Esophagus squamous epithelium (tissue), 4 donors: ENCODE data around the gene FZR1.

Source experiments
- POLR2A ChIP-seq, 4 donors: fragments of 450-650 bp; IDR thresholded peaks; one replicate each; pipeline ENCODE4 v1.6.1; 2017; ENCODE audit warnings: antibody characterized with exemption in 4 of 4, mild to moderate bottlenecking in 4 of 4, moderate library complexity in 3 of 4
- TF ChIP-seq, protein P1 (sequence below), 6 experiments: fragments of 450-650 bp in 4 of 6; fragments of 200-600 bp in 2 of 6; sonication (generic) in 2 of 6; IDR thresholded peaks; one replicate each; pipeline ENCODE4 v1.5.1; 2016 to 2019; ENCODE audit warnings: antibody characterized with exemption in 6 of 6, mild to moderate bottlenecking in 4 of 6, moderate library complexity in 4 of 6

DNA sequence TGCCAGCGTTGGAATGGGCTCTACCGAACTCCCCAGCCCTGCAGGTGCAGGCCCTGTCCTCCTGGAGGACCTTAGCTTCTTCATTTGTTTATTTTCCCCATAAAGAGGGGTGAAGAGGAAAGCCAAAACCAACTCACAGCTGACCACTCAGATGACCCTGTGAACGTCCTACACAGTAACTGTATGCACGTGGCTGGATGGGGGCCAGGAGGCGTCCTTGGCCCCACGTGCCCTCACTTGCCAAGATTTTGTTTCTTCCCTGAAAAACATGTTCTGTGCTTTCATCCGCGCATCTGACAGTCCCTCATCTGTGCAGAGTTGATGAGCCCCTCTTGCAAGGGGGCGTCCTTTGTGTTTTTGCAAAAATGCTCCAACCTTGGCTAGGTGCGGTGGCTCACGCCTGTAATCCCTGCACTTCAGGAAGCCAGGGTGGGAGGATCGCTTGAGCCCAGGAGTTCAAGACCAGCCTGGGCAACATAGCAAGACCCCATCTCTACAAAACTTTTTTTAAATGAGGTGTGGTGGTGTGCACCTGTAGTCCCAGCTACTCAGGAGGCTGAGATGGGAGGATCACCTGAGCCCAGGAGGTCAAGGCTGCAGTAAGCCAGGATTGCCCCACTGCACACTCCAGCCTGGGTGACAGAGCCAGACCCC, 27.6 kb downstream of the FZR1 start:
- TF ChIP-seq POLR2A (IDR thresholded peaks at IDR 0.05) = no peak
- TF ChIP-seq, protein P1, sequence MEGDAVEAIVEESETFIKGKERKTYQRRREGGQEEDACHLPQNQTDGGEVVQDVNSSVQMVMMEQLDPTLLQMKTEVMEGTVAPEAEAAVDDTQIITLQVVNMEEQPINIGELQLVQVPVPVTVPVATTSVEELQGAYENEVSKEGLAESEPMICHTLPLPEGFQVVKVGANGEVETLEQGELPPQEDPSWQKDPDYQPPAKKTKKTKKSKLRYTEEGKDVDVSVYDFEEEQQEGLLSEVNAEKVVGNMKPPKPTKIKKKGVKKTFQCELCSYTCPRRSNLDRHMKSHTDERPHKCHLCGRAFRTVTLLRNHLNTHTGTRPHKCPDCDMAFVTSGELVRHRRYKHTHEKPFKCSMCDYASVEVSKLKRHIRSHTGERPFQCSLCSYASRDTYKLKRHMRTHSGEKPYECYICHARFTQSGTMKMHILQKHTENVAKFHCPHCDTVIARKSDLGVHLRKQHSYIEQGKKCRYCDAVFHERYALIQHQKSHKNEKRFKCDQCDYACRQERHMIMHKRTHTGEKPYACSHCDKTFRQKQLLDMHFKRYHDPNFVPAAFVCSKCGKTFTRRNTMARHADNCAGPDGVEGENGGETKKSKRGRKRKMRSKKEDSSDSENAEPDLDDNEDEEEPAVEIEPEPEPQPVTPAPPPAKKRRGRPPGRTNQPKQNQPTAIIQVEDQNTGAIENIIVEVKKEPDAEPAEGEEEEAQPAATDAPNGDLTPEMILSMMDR (IDR thresholded peaks at IDR 0.05) = no peak
